ENCODE data around the gene CSNK2B.
A peak's percentile ranks its signal among the peaks of the same experiment; 100 is the strongest.
"Not testable (repeated sequence)": the region's sequence is repeated elsewhere in the genome, so short reads cannot be mapped to it uniquely, and the experiment has no call there.

The CSNK2B gene

GRCh38 chr6:31691078-31691463 is 25.2 kb downstream of the CSNK2B start:
- FAIRE-seq = no peak

GRCh38 chr6:31691564-31692108 is 25.8 kb downstream of the CSNK2B start:
- no peak for FAIRE-seq

DNA sequence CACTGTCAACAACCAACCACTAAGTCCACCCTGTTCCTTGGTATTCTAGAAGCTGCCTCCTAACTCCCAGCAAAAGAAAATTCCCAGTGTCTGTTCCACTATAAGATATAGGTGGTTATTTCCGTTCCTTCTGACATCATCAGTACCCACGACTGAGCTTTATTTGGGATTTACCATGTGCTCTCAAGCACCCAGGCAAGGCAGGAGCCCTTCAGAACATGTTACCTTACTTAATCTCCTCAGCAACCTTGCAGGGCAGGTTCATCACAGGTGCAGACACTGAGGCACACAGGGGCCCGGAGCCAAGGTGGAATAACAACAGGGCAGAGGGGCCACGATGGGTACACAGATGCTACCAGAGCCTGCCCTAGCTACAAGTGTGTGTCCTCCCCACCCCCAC is 26.5 kb downstream of the CSNK2B start:
- FAIRE-seq = no peak

- no peak for FAIRE-seq
Observed at GRCh38 chr6:31692886-31693285, 27.0 kb downstream of the CSNK2B start.

DNA sequence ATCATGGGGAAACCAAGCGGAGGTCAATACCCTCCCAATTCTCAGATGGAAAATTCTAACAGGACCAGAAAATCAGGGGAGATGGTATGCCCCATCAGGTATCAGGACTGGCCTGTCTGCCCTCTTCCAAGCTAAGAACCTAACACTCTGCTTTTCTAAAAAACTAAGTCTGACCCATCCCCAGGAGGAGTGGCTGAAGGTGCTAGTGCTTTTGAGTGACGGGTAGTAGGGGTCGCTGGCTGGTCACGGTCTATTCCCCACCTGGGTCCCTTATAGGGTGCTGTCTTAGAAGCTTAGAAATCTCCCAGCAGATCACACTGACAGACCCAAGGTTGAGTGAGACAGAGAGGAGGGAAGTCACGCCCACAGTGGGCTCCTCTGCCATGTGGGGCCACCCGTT is 27.7 kb downstream of the CSNK2B start:
- no peak for FAIRE-seq

DNA sequence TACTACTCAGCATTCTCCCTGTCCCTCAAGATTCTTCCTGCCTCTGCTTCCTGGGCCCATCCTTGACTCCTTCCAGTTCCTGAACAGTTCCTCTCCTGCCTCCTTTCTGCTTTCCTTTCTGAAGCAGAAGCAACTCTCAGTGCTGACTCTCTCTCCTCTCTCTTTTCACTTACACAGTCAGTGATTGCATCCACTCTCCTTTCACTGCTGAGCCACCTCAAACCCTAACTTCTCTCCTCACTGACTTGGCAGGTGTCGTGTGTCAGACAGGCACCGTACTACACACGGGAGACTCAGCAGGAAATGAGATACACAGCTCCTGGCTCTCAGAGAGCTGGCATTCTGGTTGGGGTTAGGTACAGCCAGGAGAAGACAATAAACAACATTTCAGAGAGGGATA is 31.7 kb downstream of the CSNK2B start:
- no peak for FAIRE-seq

DNA sequence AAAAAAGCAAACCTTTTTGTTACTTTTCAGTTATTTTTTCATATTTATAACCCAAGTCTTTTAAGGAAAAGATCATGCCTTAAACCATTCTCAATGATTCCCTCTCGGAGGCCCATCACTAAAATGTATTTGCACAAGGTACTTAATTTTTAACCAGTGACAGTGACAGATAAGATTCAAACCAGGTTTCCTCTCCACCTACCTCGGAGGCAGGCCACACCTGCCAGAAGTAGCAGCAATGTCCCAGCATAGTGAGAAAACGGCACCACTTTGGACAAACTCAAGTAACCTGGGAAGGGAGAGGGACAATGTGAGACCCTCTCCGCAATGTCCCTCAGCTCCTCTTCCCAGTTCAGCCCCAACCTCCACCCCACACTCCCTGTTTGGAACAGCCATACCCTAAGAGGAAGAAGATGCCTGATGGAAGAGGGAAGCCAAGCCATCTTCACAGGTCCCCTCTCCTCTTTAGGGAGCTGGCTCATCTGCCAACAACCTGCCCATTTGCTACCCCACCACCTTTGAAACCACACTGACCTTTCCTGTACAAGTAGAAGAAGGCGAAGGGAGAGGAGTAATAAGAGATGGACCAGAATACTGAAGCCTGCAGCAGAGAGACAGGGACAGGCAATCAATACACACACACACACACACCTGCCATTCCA is 35.0 kb downstream of the CSNK2B start:
- FAIRE-seq = no peak

GRCh38 chr6:31701666-31702404 is 36.0 kb downstream of the CSNK2B start:
- FAIRE-seq = no peak

GRCh38 chr6:31702405-31702818 is 36.5 kb downstream of the CSNK2B start:
- FAIRE-seq = no peak

GRCh38 chr6:31702819-31703716 is 37.2 kb downstream of the CSNK2B start, which contains the start of gene ABHD16A:
ABHD16A (minus strand) TSS chr6:31703324; CDS start chr6:31703281, 43 bp downstream.
- peak; percentile 96 for FAIRE-seq

DNA sequence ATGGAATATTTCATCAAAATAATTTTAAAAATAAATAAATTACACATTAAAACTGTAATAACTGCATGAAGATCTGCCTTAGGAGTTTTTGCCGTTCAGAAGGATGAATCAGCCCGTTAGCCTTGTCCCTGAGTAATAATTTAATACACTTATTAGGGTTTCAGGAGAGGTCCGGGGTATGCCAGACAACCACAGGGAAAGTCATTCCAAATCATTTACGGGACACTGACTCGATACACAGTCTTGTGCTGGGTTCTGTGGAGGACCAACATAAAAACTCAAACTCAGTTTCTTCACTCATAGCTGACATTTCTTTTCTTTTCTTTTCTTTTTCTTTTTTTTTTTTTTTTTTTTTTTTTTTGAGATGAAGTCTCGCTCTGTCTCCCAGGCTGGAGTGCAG is 40.1 kb downstream of the CSNK2B start:
- FAIRE-seq = no peak

- FAIRE-seq = no peak
Observed at GRCh38 chr6:31706599-31706998, 40.7 kb downstream of the CSNK2B start, which contains the start of gene LY6G6F. LY6G6F (plus strand) TSS chr6:31706866; CDS start chr6:31706907, 41 bp downstream.

DNA sequence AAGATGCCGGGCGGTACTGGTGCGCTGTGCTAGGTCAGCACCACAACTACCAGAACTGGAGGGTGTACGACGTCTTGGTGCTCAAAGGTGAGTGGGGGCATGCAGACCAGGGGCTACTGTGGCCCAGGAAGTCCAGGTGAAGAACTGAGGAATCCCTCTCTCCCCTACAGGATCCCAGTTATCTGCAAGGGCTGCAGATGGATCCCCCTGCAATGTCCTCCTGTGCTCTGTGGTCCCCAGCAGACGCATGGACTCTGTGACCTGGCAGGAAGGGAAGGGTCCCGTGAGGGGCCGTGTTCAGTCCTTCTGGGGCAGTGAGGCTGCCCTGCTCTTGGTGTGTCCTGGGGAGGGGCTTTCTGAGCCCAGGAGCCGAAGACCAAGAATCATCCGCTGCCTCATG is 41.8 kb downstream of the CSNK2B start:
- FAIRE-seq = no peak

DNA sequence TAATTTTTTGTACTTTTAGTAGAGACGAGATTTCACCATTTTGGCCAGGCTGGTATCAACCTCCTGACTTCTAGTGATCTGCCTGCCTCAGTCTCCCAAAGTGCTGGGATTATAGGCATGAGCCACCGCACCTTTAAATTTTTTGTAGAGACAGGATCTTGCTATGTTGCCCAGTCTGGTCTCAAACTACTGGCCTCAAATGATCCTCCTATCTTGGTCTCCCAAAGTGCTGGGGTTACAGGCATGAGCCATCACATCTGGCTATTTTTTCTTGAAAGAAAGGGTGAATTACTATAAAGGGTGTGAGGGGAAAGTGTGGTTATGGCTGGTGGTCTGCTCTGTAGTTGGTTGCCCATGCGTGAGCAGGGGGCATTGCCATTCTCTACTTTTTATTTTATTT is 42.3 kb downstream of the CSNK2B start:
- FAIRE-seq = no peak

DNA sequence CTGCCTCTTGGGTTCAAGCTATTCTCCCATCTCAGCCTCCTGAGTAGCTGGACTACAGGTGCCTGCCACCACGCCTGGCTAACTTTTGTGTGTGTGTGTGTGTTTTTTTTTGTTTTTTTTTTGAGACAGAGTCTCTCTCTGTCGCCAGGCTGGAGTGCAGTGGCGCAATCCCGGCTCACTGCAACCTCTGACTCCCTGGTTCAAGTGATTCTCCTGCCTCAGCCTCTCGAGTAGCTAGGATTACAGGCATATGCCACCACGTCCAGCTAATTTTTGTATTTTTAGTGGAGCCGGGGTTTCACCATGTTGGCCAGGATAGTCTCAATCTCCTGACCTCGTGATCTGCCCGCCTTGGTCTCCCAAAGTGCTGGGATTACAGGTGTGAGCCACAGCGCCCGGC is 43.3 kb downstream of the CSNK2B start:
- not testable (repeated sequence) for FAIRE-seq

- no peak for FAIRE-seq
Observed at GRCh38 chr6:31710523-31711219, 44.8 kb downstream of the CSNK2B start.

- FAIRE-seq = no peak
Observed at GRCh38 chr6:31711233-31711632, 45.4 kb downstream of the CSNK2B start.

DNA sequence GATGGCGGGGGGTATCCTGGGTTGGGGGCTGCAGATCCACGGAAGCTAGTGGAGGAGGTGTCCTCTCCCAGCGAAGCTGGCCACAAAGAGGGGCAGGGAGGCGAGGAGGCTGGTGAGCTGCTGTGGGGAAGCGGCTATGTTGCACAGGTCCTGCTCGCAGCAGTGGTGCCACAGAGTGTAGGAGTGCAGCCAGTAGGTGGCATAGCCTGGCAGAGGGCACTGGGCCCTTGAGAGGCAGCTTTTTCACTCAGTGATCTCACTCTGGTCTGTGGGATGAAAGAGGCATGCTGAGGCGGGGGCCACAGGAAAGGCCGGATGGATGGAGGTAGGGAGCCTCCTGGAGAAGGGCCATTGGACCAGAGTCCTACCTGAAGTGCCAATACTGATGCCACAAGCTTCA is 46.4 kb downstream of the CSNK2B start:
- no peak for FAIRE-seq

GRCh38 chr6:31713465-31713864 is 47.6 kb downstream of the CSNK2B start:
- FAIRE-seq = no peak

GRCh38 chr6:31713991-31714684 is 48.3 kb downstream of the CSNK2B start:
- no peak for FAIRE-seq

GRCh38 chr6:31715022-31715958 is 49.4 kb downstream of the CSNK2B start, which contains the start of gene LY6G6D:
LY6G6D (plus strand) TSS chr6:31715348; CDS start chr6:31715356, 8 bp downstream.
- FAIRE-seq = no peak
